GM19351 (cell line): ENCODE data around the gene MTCH1.

Source experiments
- ATAC-seq: cut with Tn5 transposase; IDR thresholded peaks from one replicate; pipeline ENCODE4 v1.9.1; 2021; ENCODE audit warnings: mild to moderate bottlenecking, moderate library complexity; ENCODE audit not compliant: unreplicated experiment

Gene MTCH1

DNA sequence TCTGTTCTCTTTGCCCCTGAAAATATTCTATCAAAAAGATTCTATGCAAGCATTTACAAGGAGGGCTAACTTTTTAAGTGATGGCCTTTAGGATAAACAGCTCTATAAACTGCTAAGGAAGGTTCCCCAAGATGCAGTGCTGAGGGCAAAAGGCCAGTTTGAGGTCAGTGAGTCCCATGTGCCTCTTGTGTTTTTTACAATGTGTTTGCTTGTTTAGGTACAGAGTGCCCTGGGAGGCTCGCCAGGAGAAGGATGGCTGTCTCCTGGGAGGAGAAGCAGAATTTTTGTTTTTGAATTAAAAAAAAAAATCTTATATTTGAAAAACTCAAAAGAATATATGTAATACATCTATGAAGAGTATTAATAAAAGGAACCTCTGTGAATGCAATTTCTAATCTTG, 12.8 kb downstream of the MTCH1 start:
- no peak for ATAC-seq

DNA sequence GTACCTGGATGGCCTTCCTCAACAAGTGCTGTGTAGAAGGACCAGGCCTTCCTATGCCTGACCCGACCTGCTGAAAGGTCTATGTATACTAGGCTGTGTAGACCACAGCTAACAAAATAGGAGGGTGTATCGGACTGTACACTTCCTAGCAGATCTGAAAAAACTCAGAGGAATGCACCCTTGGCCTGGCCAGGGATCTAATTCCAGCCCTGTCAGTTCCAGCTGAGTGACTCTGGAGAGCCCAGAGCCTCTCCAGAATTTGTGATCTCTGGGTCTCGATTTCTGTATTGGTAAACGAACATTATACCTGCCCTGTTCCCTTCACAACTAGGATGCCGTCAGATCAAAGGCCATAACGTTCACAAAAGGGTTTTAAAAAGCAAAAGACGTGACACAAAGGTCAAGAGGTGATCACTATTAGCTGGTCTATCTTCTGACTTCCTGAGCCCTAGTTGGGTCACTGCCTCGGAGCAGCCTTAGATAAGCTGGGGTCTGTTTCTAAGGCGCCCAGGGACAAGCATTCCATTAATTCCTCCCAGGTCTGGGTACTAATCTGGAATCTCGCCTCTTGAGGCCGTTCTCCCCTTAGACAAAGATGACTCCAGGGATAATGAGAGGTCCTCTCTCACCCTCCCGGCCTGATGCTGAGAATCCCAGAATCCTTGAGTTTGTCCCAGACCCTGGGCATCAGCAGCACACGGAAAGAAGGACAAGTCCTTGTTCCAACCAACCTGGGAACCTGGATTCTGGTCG, 13.9 kb downstream of the MTCH1 start:
- no peak for ATAC-seq

DNA sequence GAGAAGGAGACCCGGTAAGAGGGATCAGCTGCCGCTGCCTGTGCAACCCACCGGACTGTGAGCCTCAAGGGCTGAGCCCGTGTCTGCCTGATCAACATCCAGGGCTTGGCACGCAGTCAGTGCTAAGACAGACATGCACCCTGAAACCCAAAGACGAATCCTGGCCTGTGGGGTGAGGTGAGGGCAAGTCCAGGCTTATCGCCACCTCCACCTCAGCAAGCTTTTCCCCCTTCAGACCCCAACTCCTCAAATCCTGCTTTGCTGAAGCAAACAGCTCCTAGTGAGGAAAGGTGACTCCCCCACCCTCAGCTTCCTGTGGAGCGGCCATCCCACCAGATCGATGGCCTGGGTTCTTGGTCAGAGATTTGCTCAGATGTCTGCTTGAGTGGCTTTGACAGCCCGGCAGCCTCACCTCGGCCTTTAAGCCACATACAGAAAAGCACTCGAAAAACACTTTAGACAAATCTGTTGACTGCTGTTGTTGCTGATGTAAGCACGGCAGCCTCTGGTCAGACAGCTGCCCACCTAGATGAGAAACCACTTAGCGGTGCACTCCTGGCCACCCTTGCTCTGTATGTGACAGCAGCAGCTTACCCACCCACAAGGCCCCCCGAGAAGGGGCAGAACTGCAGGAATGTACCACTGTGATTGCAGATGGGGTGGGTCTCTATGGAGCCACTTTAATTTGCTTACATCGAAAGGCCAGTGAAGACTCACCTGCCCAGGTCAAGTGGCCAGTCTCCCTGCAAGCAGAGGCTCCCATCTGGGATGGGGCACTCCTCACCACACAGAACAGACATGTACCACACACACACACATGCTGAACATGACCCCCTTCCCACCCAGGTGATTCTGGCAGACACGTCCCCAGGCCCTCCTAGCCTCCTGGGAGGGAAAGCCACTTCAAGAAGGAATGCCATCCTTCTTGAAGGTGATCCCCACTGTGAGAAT, 14.8 kb downstream of the MTCH1 start:
- ATAC-seq = no peak

DNA sequence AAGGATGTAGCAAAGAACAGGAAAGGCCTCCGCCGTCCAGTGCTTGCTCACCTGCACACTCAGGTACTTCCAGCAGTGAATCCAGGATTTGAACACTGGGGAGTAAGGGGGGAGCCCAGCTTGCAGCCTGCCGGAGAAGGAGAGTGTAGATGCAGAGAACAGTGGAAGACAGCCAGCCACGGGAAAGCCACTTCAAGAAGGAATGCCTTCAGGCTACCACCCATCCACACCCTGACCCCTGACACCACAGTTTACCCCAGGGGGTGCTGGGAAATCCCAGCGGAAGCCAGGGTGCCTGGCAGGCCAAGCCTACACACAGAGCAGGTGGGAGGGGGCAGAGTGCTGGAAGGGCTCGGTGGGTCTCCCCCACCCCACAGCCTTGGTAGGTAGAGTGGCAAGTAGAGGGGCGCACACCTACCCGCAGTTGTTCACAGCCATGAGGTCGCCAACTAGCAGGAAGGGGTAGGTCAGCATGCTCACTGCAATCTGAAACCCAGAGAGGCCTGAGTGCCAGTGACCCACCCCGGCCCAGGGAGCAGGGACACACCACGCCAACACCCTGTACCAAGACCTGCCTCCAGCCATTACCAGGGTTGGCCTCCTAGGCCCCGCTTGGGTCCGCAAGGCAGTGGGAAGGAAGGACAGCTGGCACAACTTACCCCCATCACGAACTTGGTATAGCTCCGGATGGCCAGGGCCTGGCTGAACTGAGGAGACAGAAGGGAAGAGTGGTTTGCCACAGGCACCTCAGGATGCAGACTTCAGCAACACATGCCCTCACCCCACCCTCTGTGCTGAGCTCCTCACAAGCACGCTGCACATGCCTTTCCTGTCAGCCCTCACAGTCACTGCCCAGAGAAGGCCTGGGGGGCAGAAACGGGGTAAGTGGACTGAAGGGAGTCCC, 15.8 kb downstream of the MTCH1 start:
- no peak for ATAC-seq

DNA sequence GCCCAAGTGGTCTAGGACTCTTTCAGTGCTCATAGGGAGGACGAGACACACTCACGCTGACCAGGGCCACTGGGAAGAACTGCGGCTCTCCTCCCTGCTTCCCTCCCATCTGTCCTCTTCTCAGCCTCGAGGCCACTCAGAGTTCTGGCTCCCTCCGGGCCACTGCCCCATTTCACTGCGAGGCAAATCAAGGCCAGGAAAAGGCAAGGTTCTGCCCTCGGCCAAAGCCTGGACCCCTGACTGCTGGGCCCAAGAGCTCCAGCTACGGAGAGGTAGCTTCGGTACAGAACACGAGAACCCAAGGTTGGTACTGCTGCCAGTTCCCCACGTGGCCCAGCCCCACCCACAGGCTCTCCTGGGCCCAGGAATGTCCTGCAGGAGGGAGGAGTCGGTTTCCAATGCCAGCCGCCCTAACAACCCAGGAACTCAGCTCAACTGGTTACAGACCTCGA, 16.7 kb downstream of the MTCH1 start:
- ATAC-seq = no peak

DNA sequence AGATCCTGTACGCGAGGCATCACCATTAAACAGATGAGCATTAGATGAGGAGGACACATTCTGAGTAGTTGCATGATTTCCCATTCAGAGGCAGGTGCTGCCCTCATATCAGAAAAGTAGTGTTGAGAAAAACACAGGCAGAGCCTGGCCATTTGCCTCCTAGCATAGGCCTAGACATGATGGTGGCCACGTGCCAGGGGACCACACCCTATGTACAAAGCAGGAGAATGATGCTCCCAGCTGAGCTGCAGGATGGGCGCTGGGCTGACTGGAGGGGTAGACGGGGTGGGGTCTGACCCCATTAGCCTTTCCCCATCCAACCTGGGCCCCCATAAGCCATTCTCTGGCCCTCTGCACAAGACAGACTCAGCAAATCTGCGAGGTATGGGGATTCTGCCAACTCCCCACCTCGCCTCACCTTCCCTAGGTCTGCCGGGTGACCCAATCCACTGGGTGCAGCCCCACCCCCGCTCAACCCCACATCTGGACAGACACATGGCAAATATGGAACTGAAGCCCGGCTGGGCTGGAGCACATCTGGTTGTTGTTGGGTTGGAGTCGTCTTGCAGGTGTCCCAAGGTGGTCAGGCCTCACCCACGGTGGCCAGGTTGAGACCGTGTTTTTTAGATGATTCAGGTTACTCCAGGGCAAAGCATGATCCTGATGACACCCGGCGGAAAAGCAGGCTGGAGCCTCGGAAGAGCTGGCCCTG, 17.6 kb downstream of the MTCH1 start:
- ATAC-seq = no peak

DNA sequence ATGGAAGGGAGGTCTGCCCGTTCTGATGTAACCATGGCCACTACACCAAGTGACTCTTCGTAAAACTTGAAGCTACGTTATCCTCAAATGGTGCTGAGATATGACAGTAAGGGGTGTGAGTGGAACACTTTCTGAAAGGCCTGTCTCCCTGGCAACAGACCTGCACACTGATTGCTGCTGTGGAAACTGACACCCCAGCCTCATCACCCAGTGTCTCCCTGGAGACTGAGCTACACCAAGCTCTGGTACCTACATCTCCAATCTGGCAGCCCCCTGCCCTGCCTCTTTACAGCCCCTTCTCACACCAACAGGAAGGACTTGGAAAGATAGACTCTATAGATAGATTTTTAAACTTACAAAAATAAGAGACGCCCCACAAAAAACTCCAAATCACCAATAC, 18.2 kb downstream of the MTCH1 start:
- ATAC-seq = no peak

DNA sequence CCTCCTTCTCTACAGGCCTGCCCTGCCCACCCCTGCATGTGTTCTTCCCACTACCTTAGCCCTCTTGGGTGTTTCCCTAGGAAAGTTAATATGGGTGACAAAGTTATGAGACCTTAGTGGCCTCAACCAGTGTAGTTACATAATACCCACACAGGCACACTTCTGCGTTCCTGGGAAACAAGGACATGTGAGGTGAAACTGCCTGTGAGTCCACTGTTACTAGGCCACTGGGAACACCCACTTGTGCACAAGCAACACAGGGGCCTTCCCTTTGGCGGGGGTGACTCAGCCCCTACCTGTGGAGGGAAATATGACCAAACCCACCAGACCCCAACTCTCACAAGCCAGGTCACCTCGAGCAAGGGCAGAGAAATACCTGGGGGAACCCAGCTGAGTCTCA, 18.7 kb downstream of the MTCH1 start:
- ATAC-seq = no peak

DNA sequence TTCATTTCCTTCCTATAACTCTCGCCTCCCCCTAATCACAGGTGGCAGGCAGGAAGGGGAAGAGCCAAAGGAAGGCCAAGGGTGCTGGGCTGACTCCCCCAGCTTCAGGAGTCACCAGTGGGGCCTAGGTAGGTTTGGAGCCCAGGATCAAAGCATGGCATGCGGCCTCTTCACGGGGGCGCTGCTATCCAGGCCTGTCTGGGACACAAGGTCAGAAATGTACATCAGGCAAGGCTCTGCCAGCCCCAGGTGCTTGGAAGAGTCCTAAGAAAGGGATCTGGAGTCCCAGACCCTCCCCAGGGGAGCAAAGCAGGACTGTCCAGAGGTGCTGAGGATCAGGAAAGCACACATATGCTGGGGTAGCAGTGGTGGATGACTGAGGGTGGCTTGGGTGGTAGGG, 21.1 kb downstream of the MTCH1 start:
- no peak for ATAC-seq

DNA sequence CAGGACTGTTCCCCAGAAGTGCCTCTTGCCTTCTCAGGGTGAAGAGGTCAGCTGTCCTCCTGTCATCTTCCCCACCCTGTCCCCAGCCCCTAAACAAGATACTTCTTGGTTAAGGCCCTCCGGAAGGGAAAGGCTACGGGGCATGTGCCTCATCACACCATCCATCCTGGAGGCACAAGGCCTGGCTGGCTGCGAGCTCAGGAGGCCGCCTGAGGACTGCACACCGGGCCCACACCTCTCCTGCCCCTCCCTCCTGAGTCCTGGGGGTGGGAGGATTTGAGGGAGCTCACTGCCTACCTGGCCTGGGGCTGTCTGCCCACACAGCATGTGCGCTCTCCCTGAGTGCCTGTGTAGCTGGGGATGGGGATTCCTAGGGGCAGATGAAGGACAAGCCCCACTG, 21.6 kb downstream of the MTCH1 start:
- ATAC-seq = no peak

DNA sequence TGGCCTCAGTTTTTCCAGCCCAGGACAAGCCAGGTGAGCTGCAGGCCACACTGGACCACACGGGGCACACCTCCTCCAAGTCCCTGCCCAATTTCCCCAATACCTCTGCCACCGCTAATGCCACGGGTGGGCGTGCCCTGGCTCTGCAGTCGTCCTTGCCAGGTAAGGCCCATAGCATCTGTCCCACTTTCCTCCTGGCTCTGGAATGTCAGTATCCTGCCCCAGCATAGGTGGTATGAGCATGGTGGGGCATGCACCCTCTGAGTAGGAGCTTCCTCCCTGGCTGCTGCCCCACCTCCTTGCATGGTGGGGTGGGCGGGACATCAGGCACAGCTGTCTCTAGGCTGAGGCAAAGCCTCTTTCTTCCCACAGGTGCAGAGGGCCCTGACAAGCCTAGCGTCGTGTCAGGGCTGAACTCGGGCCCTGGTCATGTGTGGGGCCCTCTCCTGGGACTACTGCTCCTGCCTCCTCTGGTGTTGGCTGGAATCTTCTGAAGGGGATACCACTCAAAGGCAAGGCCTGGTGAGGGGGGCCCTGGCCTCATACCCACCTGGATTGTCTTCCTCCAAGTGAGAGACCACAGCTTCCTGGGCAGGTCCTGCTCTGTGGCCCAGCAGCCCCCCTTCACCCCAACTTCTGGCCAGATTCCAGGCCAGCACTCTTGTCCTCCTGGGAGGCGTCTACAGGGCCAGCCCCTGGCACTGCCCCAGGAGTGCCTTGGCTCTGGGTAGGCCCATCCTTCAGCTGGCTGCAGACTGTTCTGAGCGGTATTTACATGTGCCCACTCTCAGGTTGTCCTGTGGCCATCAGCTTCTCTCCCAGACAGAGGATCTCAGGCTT, 22.3 kb downstream of the MTCH1 start:
- ATAC-seq = no peak

DNA sequence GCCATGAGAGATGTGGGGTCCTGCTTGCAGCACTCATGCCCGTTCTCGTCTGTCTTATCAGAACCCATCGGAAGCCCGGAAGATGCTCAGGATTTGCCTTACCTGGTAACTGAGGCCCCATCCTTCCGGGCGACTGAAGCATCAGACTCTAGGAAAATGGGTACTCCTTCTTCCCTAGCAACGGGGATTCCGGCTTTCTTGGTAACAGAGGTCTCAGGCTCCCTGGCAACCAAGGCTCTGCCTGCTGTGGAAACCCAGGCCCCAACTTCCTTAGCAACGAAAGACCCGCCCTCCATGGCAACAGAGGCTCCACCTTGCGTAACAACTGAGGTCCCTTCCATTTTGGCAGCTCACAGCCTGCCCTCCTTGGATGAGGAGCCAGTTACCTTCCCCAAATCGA, 23.1 kb downstream of the MTCH1 start:
- peak; percentile 63 for ATAC-seq

DNA sequence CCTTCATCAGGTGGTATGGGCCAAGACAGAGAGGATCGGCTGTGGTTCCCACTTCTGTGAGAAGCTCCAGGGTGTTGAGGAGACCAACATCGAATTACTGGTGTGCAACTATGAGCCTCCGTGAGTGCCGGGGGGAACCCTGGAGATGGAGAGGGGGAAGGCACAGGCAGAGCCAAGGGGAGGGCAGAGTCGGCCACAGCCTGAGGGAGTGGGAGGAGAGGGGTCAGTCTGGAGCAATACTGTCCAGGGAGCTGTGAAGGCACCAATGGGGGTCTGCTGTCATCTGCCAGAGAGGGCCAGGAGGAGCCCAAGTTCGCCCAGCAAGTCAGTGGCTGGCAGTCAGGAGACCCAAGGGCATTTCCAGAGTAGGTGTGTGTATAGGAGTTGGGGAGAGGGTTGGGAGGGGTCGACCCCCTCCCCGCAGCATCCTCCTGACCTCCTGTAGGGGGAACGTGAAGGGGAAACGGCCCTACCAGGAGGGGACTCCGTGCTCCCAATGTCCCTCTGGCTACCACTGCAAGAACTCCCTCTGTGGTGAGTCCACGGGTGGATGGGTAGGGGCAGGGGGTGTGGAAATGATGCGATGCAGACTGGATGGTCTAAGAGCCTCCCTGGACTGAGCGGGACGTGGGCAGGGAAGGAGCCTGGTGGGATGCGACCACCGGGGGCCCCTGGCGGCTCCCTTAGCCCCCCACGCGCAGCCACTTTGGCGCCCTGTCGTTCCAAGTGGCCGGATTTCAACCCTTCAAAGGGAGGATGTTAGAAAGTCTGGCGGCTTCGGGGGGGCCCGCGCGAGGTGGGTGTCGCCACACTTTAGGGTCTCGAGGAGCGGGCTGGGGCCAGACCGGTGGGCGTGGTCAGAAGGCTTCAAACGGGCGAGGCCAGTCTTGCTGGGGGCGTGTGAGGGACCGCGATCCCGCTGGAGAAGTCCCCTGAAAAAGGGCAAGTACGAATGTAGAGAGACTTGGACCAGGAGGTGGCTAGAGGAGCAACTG, 24.3 kb downstream of the MTCH1 start:
- ATAC-seq = no peak

DNA sequence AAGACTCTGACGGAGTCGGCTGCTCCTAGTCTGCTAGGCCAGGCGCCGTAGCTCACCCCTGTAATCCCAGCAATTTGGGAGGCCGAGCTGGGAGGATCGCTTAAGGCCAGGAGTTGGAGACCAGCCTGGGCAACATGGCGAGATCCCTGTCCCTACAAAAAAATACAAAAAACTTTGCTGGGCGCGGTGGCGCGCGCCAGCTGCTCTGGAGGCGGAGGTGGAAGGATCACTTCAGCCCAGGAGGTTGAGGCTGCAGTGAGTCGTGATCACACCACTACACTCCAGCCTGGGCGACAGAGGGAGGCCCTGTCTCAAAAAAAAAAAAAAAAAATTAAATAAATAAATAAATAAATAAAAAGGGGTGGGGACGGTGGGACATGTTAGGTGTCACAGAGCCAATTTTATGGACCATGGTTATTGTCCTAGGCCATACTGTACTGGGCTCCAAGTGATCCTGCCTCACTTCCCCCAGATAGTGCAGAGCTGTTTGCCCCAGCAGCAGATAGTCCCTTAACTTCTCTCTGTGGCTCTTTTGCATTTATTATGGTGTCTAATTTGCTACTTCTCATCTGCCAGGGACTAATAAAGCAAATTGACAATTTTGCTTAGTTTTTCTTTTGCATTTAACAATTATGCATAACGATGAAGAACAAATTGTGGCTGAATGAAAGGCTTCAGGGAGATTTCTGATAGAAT, 26.3 kb downstream of the MTCH1 start:
- no peak for ATAC-seq

DNA sequence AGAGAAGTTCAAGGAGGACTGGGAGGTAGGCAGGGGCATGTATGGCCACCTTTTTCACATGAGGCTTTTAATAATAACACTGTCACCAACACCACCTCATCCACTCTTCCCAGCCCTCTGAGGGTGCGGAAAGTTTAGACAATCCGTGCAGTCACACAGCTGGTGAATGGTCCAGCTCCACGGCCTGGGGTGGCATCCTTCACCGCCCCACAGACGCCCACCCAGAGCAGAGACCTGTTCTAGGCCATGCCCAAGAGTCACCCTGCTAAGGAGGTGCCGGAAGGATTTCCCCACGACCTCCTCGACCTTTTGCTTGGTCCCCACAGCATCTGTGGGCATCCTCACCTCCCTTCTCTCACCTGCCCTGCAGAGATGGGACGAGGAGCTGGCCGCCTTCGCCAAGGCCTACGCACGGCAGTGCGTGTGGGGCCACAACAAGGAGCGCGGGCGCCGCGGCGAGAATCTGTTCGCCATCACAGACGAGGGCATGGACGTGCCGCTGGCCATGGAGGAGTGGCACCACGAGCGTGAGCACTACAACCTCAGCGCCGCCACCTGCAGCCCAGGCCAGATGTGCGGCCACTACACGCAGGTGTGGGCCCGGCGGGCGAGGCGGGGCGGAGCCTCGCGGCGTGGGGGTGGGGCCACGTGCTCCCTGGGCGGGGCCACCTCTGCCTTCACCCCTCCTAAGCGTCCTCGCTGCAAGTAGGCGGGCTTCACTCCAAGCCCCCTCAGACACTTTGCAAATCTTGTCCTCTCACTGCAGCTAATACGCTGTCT, 27.0 kb downstream of the MTCH1 start:
- no peak for ATAC-seq

DNA sequence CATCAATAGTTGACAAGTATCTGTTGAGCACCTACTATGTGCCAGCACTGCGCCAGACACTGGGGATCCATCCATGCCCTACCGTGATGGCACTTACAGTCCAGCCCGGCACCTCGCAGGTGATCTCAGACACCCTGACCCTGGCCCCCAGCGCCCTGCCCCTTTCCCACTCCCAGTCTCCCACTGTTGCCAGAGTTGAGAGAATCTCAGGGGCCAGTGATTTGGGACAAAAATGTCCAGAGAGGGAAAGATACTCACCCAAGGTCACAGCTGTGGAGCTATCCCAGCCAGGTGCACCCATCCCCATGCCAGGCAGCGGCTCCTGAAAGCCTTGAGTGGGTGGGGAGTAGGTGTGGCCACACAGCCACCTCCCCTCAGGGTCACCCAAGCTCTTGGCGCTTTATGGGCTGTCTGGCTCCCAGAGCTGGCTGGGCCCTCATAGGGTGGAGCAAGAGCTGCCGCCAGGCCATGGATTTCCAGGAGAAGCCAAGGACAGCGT, 28.2 kb downstream of the MTCH1 start:
- ATAC-seq = no peak

DNA sequence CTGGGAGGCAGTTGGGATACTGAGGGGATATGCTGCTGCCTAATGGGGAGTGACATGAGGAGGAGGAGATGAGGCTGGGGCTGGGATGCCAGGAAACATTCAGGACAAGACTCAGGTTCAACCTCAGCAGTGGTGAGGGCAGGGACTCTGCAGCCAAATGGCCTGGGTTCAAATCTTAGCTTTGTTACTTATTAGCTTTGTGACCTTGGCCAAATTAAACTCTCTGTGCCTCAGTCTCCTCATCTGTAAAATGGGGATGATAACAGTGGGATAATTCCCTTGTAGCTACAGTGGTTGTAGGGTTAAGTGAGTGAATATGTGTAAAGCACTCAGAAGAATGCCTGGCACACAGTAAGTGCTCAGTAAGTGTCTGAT, 29.6 kb downstream of the MTCH1 start:
- no peak for ATAC-seq
